ENCODE data around the gene SELP.

DNA sequence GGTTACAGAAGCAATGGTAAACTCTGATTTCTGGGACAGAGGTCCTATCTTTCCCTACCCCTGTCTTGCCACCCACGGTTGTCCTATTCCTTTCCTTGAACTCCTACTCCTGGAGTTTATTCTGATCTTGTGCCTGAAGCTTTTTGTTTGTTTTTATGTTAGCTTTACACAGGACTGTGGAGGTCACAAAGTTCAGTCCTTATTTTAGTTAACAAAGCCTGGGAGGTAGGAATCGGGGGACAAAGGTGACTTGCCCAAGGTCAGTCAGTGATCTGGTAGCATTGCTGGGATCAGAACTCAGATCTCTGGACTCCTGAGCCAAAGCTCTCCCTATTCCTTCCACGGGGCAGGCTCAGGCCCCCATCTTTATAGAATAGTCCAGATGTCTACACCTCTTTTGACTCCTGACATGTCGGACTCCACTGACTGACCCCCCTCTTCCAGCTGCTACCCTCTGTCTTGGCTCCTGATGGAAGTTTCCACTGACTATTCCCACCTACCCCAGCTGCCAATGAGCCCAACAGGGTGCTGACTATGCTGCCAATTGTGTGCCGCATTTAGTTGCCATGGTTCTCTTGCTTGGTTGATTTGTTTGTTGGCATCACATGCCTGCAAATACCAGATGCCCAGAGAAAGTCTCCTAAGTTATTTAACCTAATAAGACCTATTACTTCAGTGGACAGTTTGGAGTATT, 53.5 kb downstream of the SELP start:
- TF ChIP-seq, protein P1, sequence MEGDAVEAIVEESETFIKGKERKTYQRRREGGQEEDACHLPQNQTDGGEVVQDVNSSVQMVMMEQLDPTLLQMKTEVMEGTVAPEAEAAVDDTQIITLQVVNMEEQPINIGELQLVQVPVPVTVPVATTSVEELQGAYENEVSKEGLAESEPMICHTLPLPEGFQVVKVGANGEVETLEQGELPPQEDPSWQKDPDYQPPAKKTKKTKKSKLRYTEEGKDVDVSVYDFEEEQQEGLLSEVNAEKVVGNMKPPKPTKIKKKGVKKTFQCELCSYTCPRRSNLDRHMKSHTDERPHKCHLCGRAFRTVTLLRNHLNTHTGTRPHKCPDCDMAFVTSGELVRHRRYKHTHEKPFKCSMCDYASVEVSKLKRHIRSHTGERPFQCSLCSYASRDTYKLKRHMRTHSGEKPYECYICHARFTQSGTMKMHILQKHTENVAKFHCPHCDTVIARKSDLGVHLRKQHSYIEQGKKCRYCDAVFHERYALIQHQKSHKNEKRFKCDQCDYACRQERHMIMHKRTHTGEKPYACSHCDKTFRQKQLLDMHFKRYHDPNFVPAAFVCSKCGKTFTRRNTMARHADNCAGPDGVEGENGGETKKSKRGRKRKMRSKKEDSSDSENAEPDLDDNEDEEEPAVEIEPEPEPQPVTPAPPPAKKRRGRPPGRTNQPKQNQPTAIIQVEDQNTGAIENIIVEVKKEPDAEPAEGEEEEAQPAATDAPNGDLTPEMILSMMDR (conservative IDR thresholded peaks at IDR 0.05; ENCODE audit: low read length), result no peak
- no peak for TF ChIP-seq EZH2phosphoT487 (IDR thresholded peaks at IDR 0.05; ENCODE audit: borderline replicate concordance, low read depth, low read length)

Data from OCI-LY7 (cell line).